HFF-Myc (cell line): ENCODE data around the gene NCEH1.

Experiments
- DNase-seq: peaks from one replicate; pipeline ENCODE4 v3.0.0-alpha.2; 2011; ENCODE audit warnings: low read depth; ENCODE audit errors: extremely low read depth
- H3K4me3 ChIP-seq: replicated peaks from 2 replicates; pipeline ENCODE4 v1.5.1; 2011; ENCODE audit warnings: low read depth, mild to moderate bottlenecking, control low read depth, low read length
- CTCF ChIP-seq: IDR thresholded peaks from 2 replicates; pipeline ENCODE4 v1.5.1; 2012; ENCODE audit warnings: mild to moderate bottlenecking, low read depth, low read length, control low read depth; ENCODE audit errors: missing control alignments

The NCEH1 gene

DNA sequence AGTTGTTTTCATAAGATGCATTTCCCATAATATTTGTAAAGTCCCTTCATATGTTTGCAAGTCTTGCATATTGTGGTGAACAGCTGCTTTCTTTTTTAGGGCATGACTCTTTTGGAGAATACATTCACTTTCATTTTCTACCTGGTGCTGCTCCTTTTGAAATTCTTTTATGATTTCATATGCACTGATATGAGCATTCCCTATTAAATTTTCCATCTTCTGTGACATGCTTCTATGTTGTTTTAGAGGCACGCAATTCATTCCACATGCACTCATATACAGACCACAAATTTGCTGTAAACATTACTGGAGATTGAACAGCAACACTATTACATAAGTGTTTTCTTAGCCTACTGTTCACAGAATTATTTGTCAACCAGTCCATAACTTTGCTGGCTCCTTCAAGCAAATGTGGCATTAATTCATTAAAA, 94.8 kb downstream of the NCEH1 start:
- no peak for TF ChIP-seq CTCF
- no peak for DNase-seq
- no peak overlapping the region for H3K4me3 ChIP-seq

- no peak for DNase-seq
- no peak overlapping the region for H3K4me3 ChIP-seq
- no peak for TF ChIP-seq CTCF
Observed at GRCh38 chr3:172615296-172615695, 95.6 kb downstream of the NCEH1 start.

- no peak for DNase-seq
- TF ChIP-seq CTCF = no peak
- H3K4me3 ChIP-seq = no peak overlapping the region
Observed at GRCh38 chr3:172614340-172615274, 96.3 kb downstream of the NCEH1 start.

DNA sequence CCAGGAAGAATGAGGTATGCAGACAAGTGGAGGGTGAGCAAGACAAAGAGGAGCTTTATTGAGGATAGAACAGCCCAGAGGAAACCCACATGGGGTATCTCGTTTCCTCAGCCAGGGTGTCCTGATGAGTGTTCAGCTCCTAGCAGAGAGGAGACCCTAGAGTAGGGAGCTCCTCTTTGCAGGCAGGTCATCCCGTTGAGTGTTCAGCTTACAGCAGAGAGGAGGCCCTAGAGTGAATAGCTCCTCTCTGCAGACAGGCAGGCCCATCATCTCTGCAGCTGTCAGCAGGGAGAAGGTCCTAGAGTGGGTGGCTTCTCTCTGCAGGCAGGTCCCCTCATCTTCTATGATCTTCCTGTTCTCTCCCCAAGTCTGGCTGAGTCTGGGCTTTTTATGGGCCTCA, 97.0 kb downstream of the NCEH1 start:
- no peak for DNase-seq
- TF ChIP-seq CTCF = no peak
- no peak overlapping the region for H3K4me3 ChIP-seq

- DNase-seq = no peak
- no peak for TF ChIP-seq CTCF
- H3K4me3 ChIP-seq = no peak overlapping the region
Observed at GRCh38 chr3:172612871-172613678, 97.8 kb downstream of the NCEH1 start.

DNA sequence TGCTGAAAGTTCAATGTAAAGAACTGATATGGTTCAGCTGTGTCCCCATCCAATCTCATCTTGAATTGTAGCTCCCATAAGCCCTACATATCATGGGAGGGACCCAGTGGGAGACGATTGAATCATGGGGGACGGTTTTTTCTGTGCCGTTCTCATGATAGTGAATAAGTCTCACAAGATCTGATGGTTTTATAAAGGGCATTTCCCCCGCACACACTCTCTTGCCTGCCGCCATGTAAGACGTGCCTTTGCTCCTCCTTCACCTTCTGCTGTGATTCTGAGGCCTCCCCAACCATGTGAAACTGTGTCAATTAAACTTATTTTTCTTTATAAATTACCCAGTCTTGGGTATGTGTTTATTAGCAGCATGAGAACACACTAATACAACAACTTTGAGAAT, 101.1 kb downstream of the NCEH1 start:
- no peak overlapping the region for H3K4me3 ChIP-seq
- DNase-seq = no peak
- TF ChIP-seq CTCF = no peak
